HG03342 (cell line): ENCODE measurements around the gene DRAM1.
"Not testable (repeated sequence)": the region's sequence is repeated elsewhere in the genome, so short reads cannot be mapped to it uniquely, and the experiment has no call there.

Source experiments
- ATAC-seq: cut with Tn5 transposase; IDR thresholded peaks from one replicate; pipeline ENCODE4 v1.9.1; 2021; ENCODE audit warnings: mild to moderate bottlenecking, moderate library complexity; ENCODE audit not compliant: unreplicated experiment

The DRAM1 gene

DNA sequence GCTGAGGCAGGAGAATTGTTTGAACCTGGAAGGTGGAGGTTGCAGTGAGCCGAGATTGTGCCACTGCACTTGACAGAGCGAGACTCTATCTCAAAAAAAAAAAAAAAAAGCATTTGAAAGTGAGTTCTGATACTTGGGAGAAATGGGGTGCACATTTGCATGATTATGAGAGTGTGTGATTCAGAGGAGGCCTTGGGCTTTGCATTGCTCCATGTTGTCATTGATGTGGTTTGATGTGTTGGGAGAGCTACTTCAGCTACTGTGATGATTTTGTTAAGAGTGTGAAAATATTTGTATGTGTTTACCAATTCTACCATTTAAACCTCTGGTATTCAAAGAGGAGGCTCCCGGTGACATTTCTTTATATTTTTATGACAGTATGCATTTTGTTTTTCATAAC is 24.4 kb downstream of the DRAM1 start:
- no peak for ATAC-seq

GRCh38 chr12:101902641-101903040 is 25.3 kb downstream of the DRAM1 start:
- ATAC-seq: no peak

GRCh38 chr12:101906226-101906625 is 28.8 kb downstream of the DRAM1 start:
- ATAC-seq: no peak

DNA sequence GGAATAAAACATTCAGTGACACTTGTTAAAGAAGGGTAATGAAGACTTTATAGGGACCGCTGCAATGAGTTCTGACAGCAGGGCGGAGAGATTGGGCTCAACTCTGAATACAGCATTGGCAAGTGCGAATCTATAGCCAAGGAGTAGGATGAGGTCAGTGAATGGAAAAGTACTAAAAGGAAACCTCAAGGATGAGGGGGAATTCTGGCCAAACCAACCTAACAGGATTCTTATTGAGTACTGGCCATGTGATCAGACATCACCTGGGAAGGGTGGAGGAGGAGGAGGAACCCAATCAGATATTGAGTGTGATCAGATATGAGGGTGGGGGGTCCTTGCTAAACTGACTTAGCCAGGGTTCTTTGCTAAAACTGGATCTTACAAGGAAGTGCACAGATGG is 31.0 kb downstream of the DRAM1 start:
- ATAC-seq: no peak

DNA sequence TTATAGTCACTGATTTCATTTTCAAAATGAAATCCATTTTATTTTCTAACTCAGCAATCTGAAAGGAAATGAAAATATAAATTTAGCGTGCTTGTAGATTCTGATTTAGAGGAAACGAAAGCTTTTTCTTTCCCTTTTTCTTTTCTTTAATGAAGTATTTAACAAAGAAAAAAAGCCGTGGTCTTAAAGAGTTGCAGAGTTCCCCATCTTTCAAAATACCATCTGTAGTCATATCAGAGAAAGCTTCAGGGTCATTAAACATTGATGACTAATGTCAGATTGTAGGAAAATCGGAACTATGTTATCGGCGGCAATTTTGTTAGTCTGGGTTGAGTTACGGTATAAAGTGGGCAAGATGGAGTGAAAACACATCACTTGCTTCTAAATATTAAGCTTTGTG is 32.3 kb downstream of the DRAM1 start:
- ATAC-seq: peak; percentile 46

GRCh38 chr12:101915841-101916240 is 38.5 kb downstream of the DRAM1 start:
- ATAC-seq: no peak

DNA sequence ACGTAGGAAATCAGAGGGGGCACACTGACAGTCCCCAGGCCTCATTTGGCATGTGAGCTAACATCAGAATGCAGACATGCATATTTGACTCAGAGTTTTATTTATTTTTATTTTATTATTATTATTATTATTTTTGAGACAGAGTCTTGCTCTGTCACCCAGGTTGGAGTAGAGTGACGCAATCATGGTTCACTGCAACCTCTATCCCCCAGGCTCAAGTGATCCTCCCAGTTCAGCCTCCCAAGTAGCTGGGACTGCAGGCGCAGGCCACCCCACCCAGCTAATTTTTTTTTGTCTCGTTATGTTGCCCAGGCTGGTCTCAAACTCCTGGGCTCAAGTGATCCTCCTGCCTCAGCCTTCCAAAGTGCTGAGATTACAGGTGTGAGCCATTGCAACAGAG is 41.4 kb downstream of the DRAM1 start:
- not testable (repeated sequence) for ATAC-seq

GRCh38 chr12:101919447-101919846 is 42.1 kb downstream of the DRAM1 start:
- no peak for ATAC-seq

GRCh38 chr12:101920906-101921305 is 43.5 kb downstream of the DRAM1 start:
- no peak for ATAC-seq

DNA sequence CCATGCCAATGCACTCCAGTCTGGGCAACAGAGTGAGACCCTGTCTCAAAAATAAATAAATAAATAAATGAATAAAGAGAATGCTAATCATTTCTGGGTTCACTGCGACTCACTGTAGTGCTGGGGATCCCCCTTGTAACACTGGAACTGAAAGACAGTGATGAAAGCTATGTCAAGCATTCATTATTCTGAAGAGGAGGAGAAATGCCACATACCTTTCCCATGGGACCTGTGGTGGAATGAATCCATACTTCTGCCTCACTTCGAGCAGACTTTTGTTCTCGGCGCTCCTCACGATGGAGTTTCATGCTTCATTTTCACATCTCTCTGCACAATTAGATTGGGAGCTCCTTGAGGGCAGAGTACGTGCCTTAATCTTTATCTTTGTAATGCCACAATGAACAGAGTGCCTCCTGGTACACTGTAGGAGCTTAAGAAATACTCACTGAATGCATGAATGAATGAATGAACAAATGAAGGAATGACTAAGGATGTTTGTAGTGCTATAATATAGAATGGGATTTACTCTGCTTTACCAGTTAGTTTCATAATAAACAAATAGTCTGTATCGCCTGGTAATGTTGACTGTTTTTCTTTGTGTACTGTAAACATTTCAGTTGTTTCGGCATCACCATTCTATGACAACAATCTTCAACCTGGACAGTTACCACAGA is 45.8 kb downstream of the DRAM1 start:
- no peak for ATAC-seq

- ATAC-seq: no peak
Measured at GRCh38 chr12:101924618-101925017, 47.2 kb downstream of the DRAM1 start.

GRCh38 chr12:101925361-101925760 is 48.0 kb downstream of the DRAM1 start:
- no peak for ATAC-seq

- ATAC-seq: no peak
Measured at GRCh38 chr12:101925935-101926334, 48.6 kb downstream of the DRAM1 start.

DNA sequence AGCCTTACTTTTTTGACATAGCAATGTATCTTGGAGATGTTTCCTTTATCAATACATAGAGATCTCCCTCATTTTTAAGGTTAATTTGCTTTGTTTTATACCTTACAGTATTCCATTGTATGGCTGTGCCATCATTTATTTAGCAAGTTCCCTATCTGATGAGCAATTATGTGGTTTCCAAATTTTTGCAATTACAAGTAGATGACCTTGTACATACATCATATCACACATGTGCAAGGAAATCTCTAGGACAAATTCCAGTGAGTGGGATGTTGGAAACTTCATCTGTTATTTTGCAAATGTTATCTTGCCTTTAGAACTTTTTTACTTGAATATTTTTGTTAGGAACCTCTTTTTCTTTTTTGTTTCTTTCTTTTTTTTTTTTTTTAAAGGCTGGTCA is 49.7 kb downstream of the DRAM1 start:
- ATAC-seq: no peak

DNA sequence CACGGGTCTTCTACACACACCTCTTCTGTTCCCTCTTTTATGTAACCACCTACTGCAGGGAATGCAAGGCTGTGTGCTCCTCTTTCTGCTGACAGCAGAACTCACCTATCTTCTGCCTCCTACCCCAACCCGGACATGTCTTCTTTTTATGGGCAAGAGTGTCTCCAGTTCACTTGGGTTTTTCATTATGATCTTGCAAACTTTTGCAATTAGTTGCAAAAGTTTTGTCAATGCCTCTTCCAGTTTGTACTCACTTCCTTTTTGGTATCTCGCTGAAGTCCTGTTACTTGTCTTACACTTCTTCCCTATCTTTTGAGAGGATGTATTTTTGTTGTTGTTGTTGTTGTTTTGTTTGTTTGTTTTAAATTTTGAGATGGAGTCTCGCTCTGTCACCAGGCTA is 50.6 kb downstream of the DRAM1 start:
- ATAC-seq: no peak

DNA sequence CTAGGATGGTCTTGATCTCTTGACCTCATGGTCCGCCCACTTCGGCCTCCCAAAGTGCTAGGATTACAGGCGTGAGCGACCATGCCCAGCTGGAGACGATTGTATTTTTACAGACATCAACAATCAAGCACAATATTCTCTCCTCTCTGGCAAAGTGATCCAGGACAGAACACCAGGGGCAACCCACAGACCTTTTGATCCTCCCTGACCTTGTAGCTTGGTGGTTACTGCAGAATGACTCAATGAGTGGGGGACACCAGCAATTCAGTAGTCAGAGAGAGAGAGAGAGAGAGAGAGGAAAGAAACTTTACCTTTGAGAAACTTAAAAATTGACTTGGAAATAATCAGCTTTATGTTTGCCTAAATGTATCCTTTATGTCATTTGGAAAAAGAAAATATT is 51.2 kb downstream of the DRAM1 start:
- no peak for ATAC-seq

DNA sequence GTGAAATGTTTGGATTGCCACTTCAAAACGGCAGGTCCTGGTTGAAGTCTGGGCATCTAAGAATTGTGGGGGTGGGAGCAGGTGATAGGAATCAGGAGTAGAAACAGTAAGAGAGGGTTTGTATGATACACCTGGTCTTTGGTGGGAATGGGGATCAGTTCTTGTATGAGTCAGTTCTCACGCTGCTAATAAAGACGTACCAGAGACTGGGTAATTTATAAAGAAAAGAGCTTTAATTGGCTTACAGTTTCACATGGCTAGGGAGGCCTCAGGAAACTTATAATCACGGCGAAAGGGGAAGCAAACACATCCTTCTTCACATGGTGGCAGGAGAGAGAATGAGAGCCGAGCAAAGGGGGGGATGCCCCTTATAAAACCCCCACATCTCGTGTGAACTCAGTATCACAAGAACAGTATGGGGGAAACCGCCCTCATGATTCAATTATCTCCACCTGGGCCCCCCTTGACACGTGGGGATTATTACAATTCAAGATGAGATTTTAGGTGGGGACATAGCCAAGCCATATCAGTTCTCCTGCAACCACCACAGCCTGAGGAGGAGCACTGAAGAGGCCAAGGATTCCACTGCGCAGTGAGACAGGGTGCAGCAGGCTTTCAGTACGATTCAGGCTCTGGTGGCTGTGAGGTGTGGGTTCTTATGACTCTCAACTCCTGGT is 52.1 kb downstream of the DRAM1 start:
- no peak for ATAC-seq

- peak; percentile 40 for ATAC-seq
Measured at GRCh38 chr12:101931498-101932326, 54.3 kb downstream of the DRAM1 start.

DNA sequence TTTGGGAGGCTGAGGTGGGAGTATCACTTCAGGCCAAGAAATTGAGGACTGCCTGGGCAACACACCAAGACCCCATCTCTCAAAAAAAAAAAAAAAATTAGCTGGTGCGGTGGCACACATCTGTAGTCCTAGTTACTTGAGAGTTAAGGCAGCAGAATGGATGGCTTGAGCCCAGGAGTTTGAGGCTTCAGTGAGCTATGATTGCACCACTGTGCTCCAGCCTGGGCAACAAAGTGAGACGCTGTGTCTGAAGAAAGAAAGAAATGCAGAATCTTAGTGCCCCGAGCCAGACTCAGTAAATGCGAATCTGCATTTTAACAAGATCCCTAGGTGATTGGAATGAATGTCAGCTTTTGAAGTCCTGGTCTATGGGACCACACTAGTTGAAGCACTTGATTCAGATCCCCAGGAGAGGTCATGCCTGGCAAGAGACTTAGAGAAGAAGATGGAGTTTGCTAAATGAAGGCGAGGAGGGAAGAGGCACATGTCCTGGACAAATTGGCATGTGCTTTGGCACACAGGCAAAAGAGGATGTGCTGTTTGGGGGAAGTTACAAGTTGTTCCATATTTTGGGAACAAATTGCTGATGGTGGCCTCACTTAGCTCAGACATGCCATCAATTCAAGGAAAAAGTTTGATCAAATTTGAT is 56.6 kb downstream of the DRAM1 start:
- ATAC-seq: no peak

GRCh38 chr12:101935890-101936746 is 58.7 kb downstream of the DRAM1 start:
- ATAC-seq: peak; percentile 71
